Chondrocyte (in vitro differentiated cells): Measurements from ENCODE around the gene CDH22. TPM values are rescaled to one million over a fixed set of nuclear protein-coding genes. Genes with fewer than 3 reads are reported as not detected.
A peak's percentile ranks its signal among the peaks of the same experiment; 100 is the strongest.

Source experiments
- DNase-seq: peaks from one replicate; pipeline ENCODE4 v3.0.0; 2021; ENCODE audit warnings: mixed read lengths, low spot score
- H3K27ac Mint-ChIP-seq: one replicate; pipeline ENCODE4 v1.8.0; 2021; ENCODE audit warnings: mild to moderate bottlenecking, moderate library complexity, mixed read lengths; ENCODE audit not compliant: unreplicated experiment
- H3K27me3 Mint-ChIP-seq: 2 replicates; pipeline ENCODE4 v1.8.0; 2021; ENCODE audit warnings: low read depth, mixed read lengths
- H3K36me3 Mint-ChIP-seq: 2 replicates; pipeline ENCODE4 v1.8.0; 2021; ENCODE audit warnings: low read depth, mixed read lengths
- H3K4me1 Mint-ChIP-seq: 2 replicates; pipeline ENCODE4 v1.8.0; 2021; ENCODE audit warnings: low read depth, mild to moderate bottlenecking, mixed read lengths
- H3K4me3 Mint-ChIP-seq: one replicate; pipeline ENCODE4 v1.8.0; 2021; ENCODE audit warnings: mild to moderate bottlenecking, moderate library complexity, mixed read lengths; ENCODE audit not compliant: unreplicated experiment
- H3K9me3 Mint-ChIP-seq: 2 replicates; pipeline ENCODE4 v1.8.0; 2021; ENCODE audit warnings: low read depth, mixed read lengths
- CTCF ChIP-seq: fragments of 200-600 bp; sonication (generic); IDR thresholded peaks from 2 replicates; pipeline ENCODE4 v1.5.0; 2021; ENCODE audit warnings: antibody characterized with exemption, mild to moderate bottlenecking, moderate library complexity
- total RNA-seq: library from RNA; stranded (reverse); gene quantifications from 3 replicates; pipeline ENCODE4 v1.2.1, GENCODE V29; 2021

Gene CDH22
- total RNA-seq, 1 donor from 2014 or later, result not detected

DNA sequence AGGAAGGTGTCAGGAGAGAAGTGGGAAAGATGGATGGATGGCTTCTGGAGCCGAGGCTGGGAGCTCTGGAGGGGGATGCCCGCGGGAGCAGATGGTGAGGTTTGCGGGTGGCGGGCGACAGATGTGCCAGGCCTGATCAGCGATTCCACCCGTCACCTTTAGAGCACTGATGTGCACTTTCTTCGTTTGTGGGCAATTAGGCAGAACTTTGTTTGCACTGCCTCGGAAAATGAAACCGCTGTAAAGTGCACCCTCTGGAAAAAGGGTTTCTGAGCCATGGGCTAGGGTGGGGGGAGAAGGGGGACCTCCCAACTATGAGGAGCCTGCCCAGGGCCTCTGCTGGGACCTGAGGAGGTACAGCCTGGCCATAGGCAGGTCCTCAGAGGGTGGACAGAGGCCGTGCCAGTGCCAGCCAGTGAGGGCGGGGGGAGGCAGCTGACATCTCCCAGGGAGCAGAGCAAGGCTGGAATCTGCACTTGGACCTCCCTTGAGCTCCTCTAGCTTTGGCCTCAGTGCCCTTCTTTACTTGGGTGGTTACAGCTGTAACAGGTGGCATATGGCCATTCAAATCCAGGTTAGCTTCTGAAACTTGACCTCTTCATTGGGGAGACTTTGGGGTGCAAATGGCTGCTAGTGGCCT is 131.4 kb downstream of the CDH22 start:
- Mint-ChIP-seq H3K4me1 (no peaks in the 10 kb centered on the region), H3K27me3 (peaks cover 76% of the 10 kb centered on the region), H3K9me3 (no peaks in the 10 kb centered on the region), H3K36me3 (peaks cover 3% of the 10 kb centered on the region), H3K27ac (no peak overlapping the region), H3K4me3 (no peak overlapping the region)
- TF ChIP-seq CTCF, result no peak
- no peak for DNase-seq

GRCh38 chr20:46175127-46175494 is 133.2 kb downstream of the CDH22 start:
- Mint-ChIP-seq H3K4me3 (no peak overlapping the region), H3K9me3 (no peaks in the 10 kb centered on the region), H3K27ac (no peak overlapping the region), H3K4me1 (no peaks in the 10 kb centered on the region), H3K27me3 (peaks cover 83% of the 10 kb centered on the region), H3K36me3 (peaks cover 3% of the 10 kb centered on the region)
- DNase-seq, result no peak
- no peak for TF ChIP-seq CTCF

GRCh38 chr20:46174469-46175126 is 133.7 kb downstream of the CDH22 start:
- Mint-ChIP-seq H3K9me3 (no peaks in the 10 kb centered on the region), H3K4me1 (no peaks in the 10 kb centered on the region), H3K36me3 (peaks cover 3% of the 10 kb centered on the region), H3K27ac (no peak overlapping the region), H3K27me3 (peaks cover 82% of the 10 kb centered on the region), H3K4me3 (no peak overlapping the region)
- peak; percentile 78 for TF ChIP-seq CTCF
- DNase-seq, result no peak

DNA sequence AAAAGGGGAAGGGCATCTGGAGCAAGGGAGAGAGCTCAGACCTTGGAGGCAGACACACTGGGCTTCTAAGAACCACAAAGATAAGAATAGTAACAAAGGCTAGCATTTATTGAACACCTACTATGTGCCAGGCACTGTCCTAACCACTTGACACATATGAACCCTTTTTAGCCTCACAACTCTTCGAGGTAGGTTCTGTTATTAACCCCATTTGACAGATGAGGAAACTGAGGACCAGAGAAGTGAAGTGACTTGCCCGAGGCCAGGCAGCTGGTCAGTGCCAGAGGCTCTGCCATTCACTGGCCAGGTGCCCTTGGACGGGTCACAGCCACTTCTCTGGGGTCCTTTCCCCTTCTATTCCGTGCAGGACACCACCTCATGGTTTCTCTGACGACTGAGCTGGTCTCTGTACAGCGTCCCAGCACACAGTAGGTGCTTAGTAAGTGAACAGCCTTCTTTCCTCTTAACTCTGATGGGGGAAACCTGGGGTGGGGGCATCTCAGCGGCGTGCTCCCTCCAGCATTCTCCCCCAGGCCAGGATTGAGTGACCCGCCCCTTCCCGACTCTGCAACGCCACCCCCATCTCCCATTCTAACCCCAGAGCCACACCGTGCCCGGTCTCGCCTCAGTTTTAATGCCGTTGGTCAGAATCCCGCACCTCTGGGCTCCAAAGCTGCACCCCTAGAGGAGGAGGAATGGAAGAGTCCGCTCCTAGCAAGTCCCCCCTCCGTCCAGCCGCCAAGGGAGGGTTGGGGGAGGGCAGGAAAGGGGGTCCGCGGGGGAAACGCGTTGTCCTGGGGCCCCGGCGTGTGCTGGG is 134.4 kb downstream of the CDH22 start:
- H3K9me3 Mint-ChIP-seq, result no peaks in the 10 kb centered on the region
- H3K4me3 Mint-ChIP-seq, result no peak overlapping the region
- H3K4me1 Mint-ChIP-seq, result no peaks in the 10 kb centered on the region
- no peak overlapping the region for H3K27ac Mint-ChIP-seq
- H3K36me3 Mint-ChIP-seq, result peaks cover 3% of the 10 kb centered on the region
- DNase-seq, result no peak
- TF ChIP-seq CTCF, result no peak
- peaks cover 82% of the 10 kb centered on the region for H3K27me3 Mint-ChIP-seq

DNA sequence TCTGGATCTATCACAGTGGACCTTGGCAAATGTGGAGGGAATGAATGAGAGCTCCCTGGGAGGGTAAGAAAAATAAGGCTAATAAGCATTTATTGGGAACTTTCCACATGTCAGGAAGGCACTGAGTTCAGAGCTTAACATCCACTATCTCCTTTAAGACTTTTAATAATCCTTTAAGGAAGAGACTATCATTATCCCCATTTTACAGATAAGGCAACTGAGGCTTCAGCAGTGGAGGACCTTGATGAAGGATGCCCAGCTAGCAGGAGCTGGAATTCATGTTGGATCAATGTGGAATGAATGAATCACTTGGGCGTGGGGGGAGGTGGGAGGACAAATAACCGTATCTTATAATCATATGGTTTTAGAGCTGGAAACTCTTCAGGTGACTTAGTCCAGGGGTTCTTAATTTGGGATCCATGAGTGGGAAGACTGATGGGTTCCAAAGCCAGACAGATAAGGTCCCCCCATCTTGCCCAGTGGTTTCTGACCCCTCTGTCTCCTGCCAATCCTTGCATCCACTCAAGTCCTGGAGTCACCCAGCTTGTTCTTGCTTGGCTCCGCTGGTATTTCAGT is 135.2 kb downstream of the CDH22 start:
- no peak for DNase-seq
- Mint-ChIP-seq H3K4me1 (no peaks in the 10 kb centered on the region), H3K27me3 (peaks cover 77% of the 10 kb centered on the region), H3K4me3 (no peak overlapping the region), H3K36me3 (peaks cover 3% of the 10 kb centered on the region), H3K27ac (no peak overlapping the region), H3K9me3 (no peaks in the 10 kb centered on the region)
- no peak for TF ChIP-seq CTCF
